Measurements from ENCODE around the gene ZBTB44.
"Not testable (repeated sequence)": the region's sequence is repeated elsewhere in the genome, so short reads cannot be mapped to it uniquely, and the experiment has no call there.

The ZBTB44 gene

DNA sequence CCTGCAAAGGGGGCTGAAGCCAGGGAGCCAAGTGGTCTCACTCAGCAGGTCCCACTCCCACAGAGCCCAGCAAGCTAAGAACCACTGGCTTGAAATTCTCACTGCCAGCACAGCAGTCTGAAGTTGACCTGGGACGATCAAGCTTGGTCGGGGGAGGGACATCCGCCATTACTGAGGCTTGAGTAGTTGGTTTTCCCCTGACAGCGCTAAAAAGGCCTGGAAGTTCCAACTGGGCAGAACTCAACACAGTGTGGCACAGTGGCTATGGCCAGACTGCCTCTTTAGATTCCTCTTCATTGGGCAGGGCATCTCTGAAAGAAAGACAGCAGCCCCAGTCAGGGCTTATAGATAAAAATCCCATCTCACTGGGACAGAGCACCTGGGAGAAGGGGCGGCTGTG lies 64.8 kb downstream of the ZBTB44 start:
- peaks cover 14% of the 10 kb centered on the region for H3K4me1 Mint-ChIP-seq
- CTCF ChIA-PET, H3K27ac Mint-ChIP-seq, H3K4me3 Mint-ChIP-seq, H3K27me3 Mint-ChIP-seq, DNase-seq: not testable (repeated sequence)
- peaks cover 46% of the 10 kb centered on the region for H3K36me3 Mint-ChIP-seq
- peaks cover 19% of the 10 kb centered on the region for H3K9me3 Mint-ChIP-seq

- CTCF ChIA-PET = no interaction called here
- Mint-ChIP-seq H3K27ac (no peak overlapping the region), H3K36me3 (peaks cover 47% of the 10 kb centered on the region), H3K27me3 (no peaks in the 10 kb centered on the region), H3K4me3 (no peak overlapping the region), H3K9me3 (peaks cover 19% of the 10 kb centered on the region), H3K4me1 (peaks cover 15% of the 10 kb centered on the region)
- no peak for DNase-seq
Observed at GRCh38 chr11:130249371-130249770, 65.3 kb downstream of the ZBTB44 start.

GRCh38 chr11:130247319-130247718 lies 67.4 kb downstream of the ZBTB44 start:
- CTCF ChIA-PET = no interaction called here
- Mint-ChIP-seq H3K9me3 (peaks cover 13% of the 10 kb centered on the region), H3K27ac (no peak overlapping the region), H3K36me3 (peaks cover 34% of the 10 kb centered on the region), H3K4me3 (no peak overlapping the region), H3K4me1 (peaks cover 22% of the 10 kb centered on the region), H3K27me3 (no peaks in the 10 kb centered on the region)
- no peak for DNase-seq

DNA sequence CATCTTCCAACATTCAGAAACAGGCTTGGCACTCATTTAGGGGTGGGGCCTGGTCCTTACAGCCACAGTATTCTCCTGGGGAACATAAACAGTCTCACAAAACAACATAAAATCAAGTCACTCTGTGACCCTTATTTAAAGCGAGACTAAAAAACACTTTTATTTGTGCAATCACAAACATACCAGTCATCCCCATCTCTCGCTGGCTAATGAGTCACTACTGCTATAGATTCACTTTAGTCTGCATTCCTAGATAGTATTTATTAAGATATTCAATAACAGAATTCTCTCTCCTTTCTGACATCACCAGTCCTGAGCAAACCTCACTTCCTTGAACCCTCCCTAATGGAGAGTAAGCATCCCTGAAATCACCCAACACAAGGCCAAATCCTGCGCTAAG lies 68.0 kb downstream of the ZBTB44 start:
- peaks cover 22% of the 10 kb centered on the region for H3K4me1 Mint-ChIP-seq
- H3K4me3 Mint-ChIP-seq = no peak overlapping the region
- no peak overlapping the region for H3K27ac Mint-ChIP-seq
- H3K9me3 Mint-ChIP-seq = peaks cover 8% of the 10 kb centered on the region
- no peak for DNase-seq
- no peaks in the 10 kb centered on the region for H3K27me3 Mint-ChIP-seq
- CTCF ChIA-PET = no interaction called here
- peaks cover 30% of the 10 kb centered on the region for H3K36me3 Mint-ChIP-seq

- H3K9me3 Mint-ChIP-seq = peaks cover 4% of the 10 kb centered on the region
- CTCF ChIA-PET = no interaction called here
Observed at GRCh38 chr11:130246270-130246669, 68.4 kb downstream of the ZBTB44 start.

GRCh38 chr11:130245375-130245774 lies 69.3 kb downstream of the ZBTB44 start:
- H3K4me3 Mint-ChIP-seq, H3K9me3 Mint-ChIP-seq, H3K27me3 Mint-ChIP-seq, DNase-seq, H3K27ac Mint-ChIP-seq, CTCF ChIA-PET: not testable (repeated sequence)
- Mint-ChIP-seq H3K4me1 (peaks cover 25% of the 10 kb centered on the region), H3K36me3 (peaks cover 20% of the 10 kb centered on the region)

More at GRCh38 chr11:130246270-130246669, 68.4 kb downstream of the ZBTB44 start:
- Mint-ChIP-seq H3K27ac (no peak overlapping the region), H3K4me3 (no peak overlapping the region), H3K4me1 (peaks cover 22% of the 10 kb centered on the region), H3K36me3 (peaks cover 28% of the 10 kb centered on the region), H3K27me3 (no peaks in the 10 kb centered on the region)
- DNase-seq = no peak

GRCh38 chr11:130244848-130245247 lies 69.9 kb downstream of the ZBTB44 start:
- H3K9me3 Mint-ChIP-seq = no peaks in the 10 kb centered on the region
- H3K4me3 Mint-ChIP-seq = no peak overlapping the region
- peak overlapping the region; percentile 3 for H3K27ac Mint-ChIP-seq
- H3K27me3 Mint-ChIP-seq = no peaks in the 10 kb centered on the region
- no peak for DNase-seq
- CTCF ChIA-PET = no interaction called here
- H3K36me3 Mint-ChIP-seq = peaks cover 20% of the 10 kb centered on the region
- peaks cover 25% of the 10 kb centered on the region for H3K4me1 Mint-ChIP-seq

DNA sequence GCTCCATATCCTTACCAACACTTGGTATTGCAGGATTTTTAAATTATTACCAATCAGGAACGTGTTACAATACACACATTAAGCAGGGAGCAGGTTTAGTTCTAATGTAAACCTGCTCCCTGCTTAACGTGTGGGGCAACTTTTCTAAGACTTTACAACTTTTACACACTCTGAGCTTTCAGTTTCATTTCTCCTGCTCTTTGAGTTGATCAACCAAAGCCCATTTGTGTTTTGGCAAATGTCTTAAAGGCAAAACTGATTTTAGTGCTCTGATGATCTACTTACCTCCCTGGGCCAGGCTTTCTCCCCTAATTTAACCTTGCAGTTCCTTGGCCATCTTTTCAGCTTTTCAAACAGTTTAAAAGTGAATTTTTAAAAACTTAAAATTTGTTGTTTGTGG lies 70.9 kb downstream of the ZBTB44 start:
- no peaks in the 10 kb centered on the region for H3K27me3 Mint-ChIP-seq
- H3K4me1 Mint-ChIP-seq = peaks cover 21% of the 10 kb centered on the region
- CTCF ChIA-PET = interaction anchor here (0.7 kb wide), 2 partner anchors 181 to 601 kb away, joined by 3 read pairs; no protein-coding TSS in a partner anchor
- DNase-seq = no peak
- peak overlapping the region; percentile 78 for H3K27ac Mint-ChIP-seq
- H3K9me3 Mint-ChIP-seq = no peaks in the 10 kb centered on the region
- H3K4me3 Mint-ChIP-seq = peak overlapping the region; percentile 22
- H3K36me3 Mint-ChIP-seq = peaks cover 19% of the 10 kb centered on the region

- Mint-ChIP-seq H3K9me3 (no peaks in the 10 kb centered on the region), H3K27me3 (no peaks in the 10 kb centered on the region), H3K36me3 (peaks cover 23% of the 10 kb centered on the region), H3K27ac (no peak overlapping the region), H3K4me3 (no peak overlapping the region), H3K4me1 (peaks cover 19% of the 10 kb centered on the region)
- CTCF ChIA-PET = no interaction called here
- DNase-seq = no peak
Observed at GRCh38 chr11:130241713-130242112, 73.0 kb downstream of the ZBTB44 start.

DNA sequence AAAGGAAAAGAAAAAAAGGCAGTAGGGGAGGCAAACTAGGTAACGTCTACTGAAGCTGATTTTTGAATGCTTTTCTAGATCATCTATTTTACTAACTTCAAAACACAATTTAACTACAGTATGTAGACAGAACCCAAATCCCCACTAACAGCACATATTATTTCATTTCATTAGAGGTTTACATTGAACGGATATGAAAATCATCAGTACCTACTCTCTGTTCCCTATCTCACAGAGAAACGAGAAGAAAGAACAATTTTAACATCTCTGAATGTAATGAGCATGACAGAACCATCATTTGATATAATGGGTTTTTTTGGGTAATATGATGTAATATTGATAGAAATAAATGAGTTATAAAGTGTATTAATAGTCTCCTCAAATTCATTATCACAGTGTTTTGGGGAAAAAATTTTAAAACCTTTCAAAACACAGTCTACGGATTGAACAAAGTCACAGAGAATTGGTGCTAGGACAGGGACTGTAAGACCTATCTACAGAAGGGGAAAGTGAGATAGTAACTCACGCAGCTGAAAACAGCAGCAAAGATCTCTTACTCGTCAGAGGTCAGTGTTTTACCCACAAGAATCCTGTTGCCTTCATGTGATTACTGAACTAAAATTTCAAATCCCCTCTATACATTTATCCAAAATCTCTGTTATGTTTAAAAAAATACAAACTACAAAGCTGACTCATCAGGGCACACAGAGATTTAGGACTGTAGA lies 77.3 kb downstream of the ZBTB44 start:
- Mint-ChIP-seq H3K4me1 (peaks cover 3% of the 10 kb centered on the region), H3K36me3 (peaks cover 26% of the 10 kb centered on the region), H3K27me3 (no peaks in the 10 kb centered on the region), H3K27ac (no peak overlapping the region), H3K9me3 (no peaks in the 10 kb centered on the region), H3K4me3 (no peak overlapping the region)
- CTCF ChIA-PET = no interaction called here
- DNase-seq = no peak

- Mint-ChIP-seq H3K36me3 (peaks cover 26% of the 10 kb centered on the region), H3K4me3 (no peak overlapping the region), H3K27me3 (no peaks in the 10 kb centered on the region), H3K27ac (no peak overlapping the region), H3K9me3 (no peaks in the 10 kb centered on the region), H3K4me1 (no peaks in the 10 kb centered on the region)
- CTCF ChIA-PET = no interaction called here
- no peak for DNase-seq
Observed at GRCh38 chr11:130234315-130234714, 80.4 kb downstream of the ZBTB44 start.

GRCh38 chr11:130233888-130234287 lies 80.8 kb downstream of the ZBTB44 start:
- H3K27me3 Mint-ChIP-seq, CTCF ChIA-PET, H3K4me1 Mint-ChIP-seq, H3K9me3 Mint-ChIP-seq, H3K27ac Mint-ChIP-seq, H3K4me3 Mint-ChIP-seq, DNase-seq: not testable (repeated sequence)
- peaks cover 24% of the 10 kb centered on the region for H3K36me3 Mint-ChIP-seq

- CTCF ChIA-PET, H3K9me3 Mint-ChIP-seq, H3K27me3 Mint-ChIP-seq, H3K4me3 Mint-ChIP-seq, DNase-seq, H3K4me1 Mint-ChIP-seq, H3K27ac Mint-ChIP-seq: not testable (repeated sequence)
- peaks cover 22% of the 10 kb centered on the region for H3K36me3 Mint-ChIP-seq
Observed at GRCh38 chr11:130233486-130233885, 81.2 kb downstream of the ZBTB44 start.

GRCh38 chr11:130227373-130227772 lies 87.3 kb downstream of the ZBTB44 start:
- H3K27ac Mint-ChIP-seq = no peak overlapping the region
- no peaks in the 10 kb centered on the region for H3K9me3 Mint-ChIP-seq
- no peaks in the 10 kb centered on the region for H3K27me3 Mint-ChIP-seq
- no peak overlapping the region for H3K4me3 Mint-ChIP-seq
- CTCF ChIA-PET = interaction anchor here (0.7 kb wide), 1 partner anchor 15 kb away, joined by 3 read pairs; no protein-coding TSS in a partner anchor
- no peak for DNase-seq
- H3K36me3 Mint-ChIP-seq = peaks cover 4% of the 10 kb centered on the region
- H3K4me1 Mint-ChIP-seq = peaks cover 3% of the 10 kb centered on the region

DNA sequence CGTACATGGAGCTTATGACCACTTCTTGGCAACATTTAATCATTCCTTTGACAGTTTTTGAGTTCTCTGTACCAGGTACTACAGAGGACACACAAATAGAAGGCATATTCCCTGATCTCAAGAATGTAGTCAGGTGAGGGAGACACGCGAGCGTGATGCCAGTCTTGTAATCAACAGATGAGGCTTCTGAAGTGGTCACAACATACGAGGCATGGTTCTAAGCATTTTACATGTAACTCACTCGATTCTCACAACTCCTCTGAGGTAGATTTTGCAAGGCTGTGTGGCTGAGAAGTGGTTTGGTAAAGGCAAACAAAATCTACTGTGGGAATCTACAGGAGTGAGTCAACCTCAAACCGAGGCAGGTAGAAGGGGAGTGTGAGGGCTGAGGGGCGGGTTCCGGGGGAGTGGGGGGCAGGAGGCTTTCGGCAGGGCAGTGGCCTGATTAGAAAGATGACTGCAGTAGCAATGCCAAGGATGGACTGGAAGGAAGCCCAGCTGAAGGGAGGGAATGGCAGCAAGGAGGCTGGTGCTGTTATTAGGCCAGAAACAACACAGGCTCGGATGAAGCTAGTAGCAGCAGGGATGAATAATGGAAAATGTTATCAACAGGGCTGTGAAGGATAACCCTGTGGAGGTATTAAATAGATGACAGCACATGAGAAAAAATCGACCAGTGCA lies 91.3 kb downstream of the ZBTB44 start:
- Mint-ChIP-seq H3K4me3 (no peak overlapping the region), H3K9me3 (no peaks in the 10 kb centered on the region), H3K36me3 (no peaks in the 10 kb centered on the region), H3K4me1 (peaks cover 3% of the 10 kb centered on the region), H3K27ac (no peak overlapping the region), H3K27me3 (no peaks in the 10 kb centered on the region)
- DNase-seq = no peak
- CTCF ChIA-PET = interaction anchor here (0.6 to 1.2 kb wide), 2 partner anchors 11 to 77 kb away, joined by 3 read pairs; no protein-coding TSS in a partner anchor
